Epithelial cell of proximal tubule (primary cell): ENCODE results near the gene IL17A. TPM values are rescaled to one million over a fixed set of nuclear protein-coding genes. Genes with fewer than 3 reads are reported as not detected.

Source experiments
- DNase-seq: peaks from one replicate; pipeline ENCODE4 v3.0.0-alpha.2; 2011; ENCODE audit warnings: low read depth
- H3K4me3 ChIP-seq: 2 replicates; pipeline ENCODE4 v1.5.1; 2011; ENCODE audit warnings: low read depth, mild to moderate bottlenecking, low read length
- total RNA-seq: library from RNA; depleted of rRNA; stranded (reverse); fragments of >200 nt; gene quantifications from 2 replicates; pipeline ENCODE4 v1.2.3, GENCODE V29; 2015
- TF ChIP-seq, protein P1 (sequence below): conservative IDR thresholded peaks from 2 replicates; pipeline ENCODE4 v1.5.1; 2012; ENCODE audit warnings: low read depth, mild to moderate bottlenecking, low read length

IL17A gene
- total RNA-seq, 1 donor from 2014 or later, result not detected

GRCh38 chr6:52144196-52145076 is 41.7 kb upstream of the IL17A start:
- no peak for DNase-seq
- H3K4me3 ChIP-seq, result no peak overlapping the region
- TF ChIP-seq, protein P1, sequence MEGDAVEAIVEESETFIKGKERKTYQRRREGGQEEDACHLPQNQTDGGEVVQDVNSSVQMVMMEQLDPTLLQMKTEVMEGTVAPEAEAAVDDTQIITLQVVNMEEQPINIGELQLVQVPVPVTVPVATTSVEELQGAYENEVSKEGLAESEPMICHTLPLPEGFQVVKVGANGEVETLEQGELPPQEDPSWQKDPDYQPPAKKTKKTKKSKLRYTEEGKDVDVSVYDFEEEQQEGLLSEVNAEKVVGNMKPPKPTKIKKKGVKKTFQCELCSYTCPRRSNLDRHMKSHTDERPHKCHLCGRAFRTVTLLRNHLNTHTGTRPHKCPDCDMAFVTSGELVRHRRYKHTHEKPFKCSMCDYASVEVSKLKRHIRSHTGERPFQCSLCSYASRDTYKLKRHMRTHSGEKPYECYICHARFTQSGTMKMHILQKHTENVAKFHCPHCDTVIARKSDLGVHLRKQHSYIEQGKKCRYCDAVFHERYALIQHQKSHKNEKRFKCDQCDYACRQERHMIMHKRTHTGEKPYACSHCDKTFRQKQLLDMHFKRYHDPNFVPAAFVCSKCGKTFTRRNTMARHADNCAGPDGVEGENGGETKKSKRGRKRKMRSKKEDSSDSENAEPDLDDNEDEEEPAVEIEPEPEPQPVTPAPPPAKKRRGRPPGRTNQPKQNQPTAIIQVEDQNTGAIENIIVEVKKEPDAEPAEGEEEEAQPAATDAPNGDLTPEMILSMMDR, result no peak

DNA sequence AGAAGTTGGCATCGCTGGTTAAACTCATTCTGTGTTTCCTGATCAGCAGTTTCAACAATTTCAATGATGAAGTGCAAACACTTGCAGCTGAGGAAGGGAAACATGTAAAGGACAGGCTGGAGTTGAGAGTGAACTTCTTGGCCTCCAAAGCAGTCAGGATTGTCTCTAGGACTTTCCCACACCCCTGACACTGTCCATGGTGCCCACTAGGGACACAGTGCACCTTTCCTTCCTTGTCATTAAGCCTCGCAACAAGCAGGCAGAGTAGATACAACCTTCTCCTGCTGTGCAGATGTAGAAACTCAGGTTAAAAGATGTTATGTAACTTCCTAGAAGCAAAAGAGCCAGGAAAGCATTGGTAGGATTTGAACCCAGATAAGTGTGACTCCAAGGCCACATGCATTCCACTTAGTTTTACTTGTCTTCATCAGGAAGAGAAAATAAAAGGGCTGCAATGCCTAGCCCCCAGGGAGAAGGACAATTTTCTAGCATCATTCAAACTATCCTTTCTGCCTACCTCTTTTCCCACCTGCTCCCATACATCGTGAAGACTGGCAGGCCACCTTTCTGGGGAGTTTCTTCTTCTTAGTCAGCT is 39.2 kb upstream of the IL17A start:
- no peak for DNase-seq
- no peak overlapping the region for H3K4me3 ChIP-seq
- TF ChIP-seq, protein P1, result no peak

- no peak overlapping the region for H3K4me3 ChIP-seq
- TF ChIP-seq, protein P1, result no peak
- no peak for DNase-seq
Observed at GRCh38 chr6:52149076-52149475, 37.1 kb upstream of the IL17A start.

GRCh38 chr6:52149949-52150348 is 36.2 kb upstream of the IL17A start:
- H3K4me3 ChIP-seq, result no peak overlapping the region
- TF ChIP-seq, protein P1, result no peak
- no peak for DNase-seq

- TF ChIP-seq, protein P1, result no peak
- DNase-seq, result no peak
- no peak overlapping the region for H3K4me3 ChIP-seq
Observed at GRCh38 chr6:52152070-52152423, 34.1 kb upstream of the IL17A start.

- H3K4me3 ChIP-seq, result no peak overlapping the region
- TF ChIP-seq, protein P1, result no peak
Observed at GRCh38 chr6:52152711-52153160, 33.4 kb upstream of the IL17A start.

More at GRCh38 chr6:52152711-52153160, 33.4 kb upstream of the IL17A start:
- no peak for DNase-seq
